DOHH2 (cell line): ENCODE measurements around the gene HTT-AS.

Experiments
- CTCF ChIP-seq: fragments of 200-600 bp; sonication (generic); IDR thresholded peaks from one replicate; pipeline ENCODE4 v1.5.1; 2014; ENCODE audit warnings: antibody characterized with exemption, mild to moderate bottlenecking, low read depth, low read length; ENCODE audit not compliant: poor library complexity, severe bottlenecking
- EZH2phosphoT487 ChIP-seq: fragments of 200-600 bp; sonication (generic); IDR thresholded peaks from 2 replicates; pipeline ENCODE4 v1.6.1; 2017; ENCODE audit warnings: borderline replicate concordance, mild to moderate bottlenecking, antibody characterized with exemption, low read length, moderate library complexity, mixed read lengths

- TF ChIP-seq CTCF (no peak), EZH2phosphoT487 (no peak)
Observed at GRCh38 chr4:3074846-3075651, 711 bp upstream of the HTT-AS start.
